WTC11 (cell line): ENCODE measurements around the gene MYH16. TPM values are rescaled to one million over a fixed set of nuclear protein-coding genes. Genes with fewer than 3 reads are reported as not detected.

ENCODE experiments used
- ATAC-seq: fragments of 200-7000 bp; cut with Tn5 transposase; 2 replicates; pipeline ENCODE4 v1.10.0; 2021; ENCODE audit warnings: mild to moderate bottlenecking, moderate library complexity
- CTCF ChIA-PET: fragments of 300-600 bp; sonication (Branson Sonifier 250); formaldehyde crosslinking; loops from one replicate; lab custom pipeline; 2021; ENCODE audit warnings: antibody characterized with exemption; lab: Charles Lee
- POLR2A ChIA-PET: fragments of 350-600 bp; sonication (Branson Sonifier 250); formaldehyde crosslinking; loops from one replicate; lab custom pipeline; 2021; ENCODE audit warnings: antibody characterized with exemption; lab: Charles Lee
- DNase-seq: peaks from one replicate; pipeline ENCODE4 v3.0.0; 2021; ENCODE audit warnings: low spot score
- H3K27ac Mint-ChIP-seq: 2 replicates; pipeline ENCODE4 v1.8.0; 2021; ENCODE audit warnings: mixed read lengths
- H3K27me3 Mint-ChIP-seq: 2 replicates; pipeline ENCODE4 v1.8.0; 2021; ENCODE audit warnings: low read depth, mild to moderate bottlenecking, moderate library complexity, mixed read lengths
- H3K36me3 Mint-ChIP-seq: 2 replicates; pipeline ENCODE4 v1.8.0; 2021; ENCODE audit warnings: mixed read lengths
- H3K4me1 Mint-ChIP-seq: 2 replicates; pipeline ENCODE4 v1.8.0; 2022; ENCODE audit warnings: mixed read lengths
- H3K4me3 Mint-ChIP-seq: 2 replicates; pipeline ENCODE4 v1.8.0; 2021; ENCODE audit warnings: mild to moderate bottlenecking, moderate library complexity, mixed read lengths
- H3K9me3 Mint-ChIP-seq: 2 replicates; pipeline ENCODE4 v1.8.0; 2021; ENCODE audit warnings: mixed read lengths
- ATF2 ChIP-seq: sonication (generic); formaldehyde crosslinking; IDR thresholded peaks from 2 replicates; pipeline ENCODE4 v1.8.1; 2022; ENCODE audit warnings: low read depth, missing genetic modification reagents, borderline replicate concordance
- CBFB ChIP-seq: sonication (generic); formaldehyde crosslinking; IDR thresholded peaks from 2 replicates; pipeline ENCODE4 v1.8.1; 2022; ENCODE audit warnings: mild to moderate bottlenecking, low read depth, missing genetic modification reagents
- CREB1 ChIP-seq: sonication (generic); formaldehyde crosslinking; IDR thresholded peaks from 2 replicates; pipeline ENCODE4 v1.8.0; 2023; ENCODE audit warnings: mild to moderate bottlenecking, missing genetic modification reagents
- CREM ChIP-seq: sonication (generic); formaldehyde crosslinking; IDR thresholded peaks from 2 replicates; pipeline ENCODE4 v1.8.1; 2022; ENCODE audit warnings: mild to moderate bottlenecking, missing genetic modification reagents, moderate library complexity
- EMX1 ChIP-seq: fragments of 250-450 bp; sonication (Bioruptor Pico); IDR thresholded peaks from 2 replicates; pipeline ENCODE4 v1.8.0; 2021; ENCODE audit warnings: mild to moderate bottlenecking
- ETV6 ChIP-seq: sonication (generic); formaldehyde crosslinking; IDR thresholded peaks from 2 replicates; pipeline ENCODE4 v1.8.1; 2022; ENCODE audit warnings: mild to moderate bottlenecking, missing genetic modification reagents
- HMGA2 ChIP-seq: fragments of 250-450 bp; sonication (Bioruptor Pico); IDR thresholded peaks from 2 replicates; pipeline ENCODE4 v1.4.0; 2021; ENCODE audit warnings: mild to moderate bottlenecking, moderate library complexity
- MXD4 ChIP-seq: fragments of 250-450 bp; sonication (Bioruptor Pico); IDR thresholded peaks from 2 replicates; pipeline ENCODE4 v1.8.0; 2021; ENCODE audit warnings: mild to moderate bottlenecking, moderate library complexity, borderline replicate concordance
- OVOL2 ChIP-seq: fragments of 250-450 bp; sonication (Bioruptor Pico); IDR thresholded peaks from 2 replicates; pipeline ENCODE4 v1.9.0; 2021; ENCODE audit warnings: mild to moderate bottlenecking, borderline replicate concordance
- PRRX2 ChIP-seq: fragments of 250-450 bp; sonication (Bioruptor Pico); IDR thresholded peaks from 2 replicates; pipeline ENCODE4 v1.8.0; 2021; ENCODE audit warnings: mild to moderate bottlenecking
- RORB ChIP-seq: fragments of 250-450 bp; sonication (Bioruptor Pico); IDR thresholded peaks from 2 replicates; pipeline ENCODE4 v1.9.0; 2021; ENCODE audit warnings: mild to moderate bottlenecking
- STAT6 ChIP-seq: sonication (generic); formaldehyde crosslinking; conservative IDR thresholded peaks from 2 replicates; pipeline ENCODE4 v1.8.1; 2023; ENCODE audit warnings: mild to moderate bottlenecking, low read depth, missing genetic modification reagents, moderate library complexity
- TEAD4 ChIP-seq: sonication (generic); formaldehyde crosslinking; IDR thresholded peaks from 2 replicates; pipeline ENCODE4 v1.8.0; 2022; ENCODE audit warnings: mild to moderate bottlenecking, missing genetic modification reagents
- ZNF263 ChIP-seq: sonication (generic); formaldehyde crosslinking; IDR thresholded peaks from 2 replicates; pipeline ENCODE4 v1.8.1; 2022; ENCODE audit warnings: low read depth, mild to moderate bottlenecking, moderate library complexity, missing genetic modification reagents
- ZNF317 ChIP-seq: sonication (generic); formaldehyde crosslinking; IDR thresholded peaks from 2 replicates; pipeline ENCODE4 v1.8.1; 2023; ENCODE audit warnings: low read depth, mild to moderate bottlenecking, moderate library complexity, missing genetic modification reagents, borderline replicate concordance
- ZNF396 ChIP-seq: fragments of 250-450 bp; sonication (Bioruptor Pico); IDR thresholded peaks from 2 replicates; pipeline ENCODE4 v1.8.0; 2021; ENCODE audit warnings: mild to moderate bottlenecking, moderate library complexity, borderline replicate concordance
- total RNA-seq: library from RNA; stranded (reverse); gene quantifications from 3 replicates; pipeline ENCODE4 v1.2.3, GENCODE V29; 2021
- TF ChIP-seq, protein P1 (sequence below): sonication (generic); formaldehyde crosslinking; conservative IDR thresholded peaks from 2 replicates; pipeline ENCODE4 v1.8.1; 2022; ENCODE audit warnings: mild to moderate bottlenecking, missing genetic modification reagents
- TF ChIP-seq, protein P2 (sequence below): sonication (generic); formaldehyde crosslinking; IDR thresholded peaks from 2 replicates; pipeline ENCODE4 v1.8.1; 2023; ENCODE audit warnings: mild to moderate bottlenecking, missing genetic modification reagents, moderate library complexity
- TF ChIP-seq, protein P3 (sequence below): sonication (generic); formaldehyde crosslinking; IDR thresholded peaks from 2 replicates; pipeline ENCODE4 v1.8.1; 2022; ENCODE audit warnings: mild to moderate bottlenecking, missing genetic modification reagents, moderate library complexity, borderline replicate concordance
- TF ChIP-seq, protein P4 (sequence below): sonication (generic); formaldehyde crosslinking; IDR thresholded peaks from 2 replicates; pipeline ENCODE4 v1.8.1; 2022; ENCODE audit warnings: low read depth, mild to moderate bottlenecking, moderate library complexity, missing genetic modification reagents, borderline replicate concordance

Gene MYH16
- total RNA-seq, 1 experiment from 2014 or later = not detected

DNA sequence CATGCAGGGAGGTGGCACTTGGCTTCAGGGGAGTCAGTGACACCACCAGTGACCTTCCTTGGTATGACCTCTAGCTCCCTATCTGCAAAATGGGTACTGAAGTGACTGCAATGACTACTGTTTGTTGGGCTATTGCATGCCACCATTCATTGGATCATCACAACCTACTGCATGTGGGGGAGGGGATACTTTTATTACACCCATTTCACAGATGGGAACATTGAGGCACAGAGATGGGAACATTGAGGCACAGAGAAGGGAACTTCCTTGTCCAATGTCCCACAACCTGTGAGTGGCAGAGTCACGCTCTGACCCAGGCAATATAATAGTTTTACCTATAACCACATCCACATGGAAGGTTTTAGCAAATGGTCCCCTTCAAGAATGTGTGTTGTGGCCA, 12.2 kb upstream of the MYH16 start:
- Mint-ChIP-seq H3K27me3 (no peaks in the 10 kb centered on the region; the same call in none of the 2 replicates), H3K36me3 (no peaks in the 10 kb centered on the region), H3K4me3 (no peak overlapping the region), H3K9me3 (no peaks in the 10 kb centered on the region), H3K27ac (no peak overlapping the region), H3K4me1 (no peaks in the 10 kb centered on the region)
- ATAC-seq = no peak
- TF ChIP-seq, protein P1, sequence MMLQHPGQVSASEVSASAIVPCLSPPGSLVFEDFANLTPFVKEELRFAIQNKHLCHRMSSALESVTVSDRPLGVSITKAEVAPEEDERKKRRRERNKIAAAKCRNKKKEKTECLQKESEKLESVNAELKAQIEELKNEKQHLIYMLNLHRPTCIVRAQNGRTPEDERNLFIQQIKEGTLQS = no peak
- TF ChIP-seq, protein P2, sequence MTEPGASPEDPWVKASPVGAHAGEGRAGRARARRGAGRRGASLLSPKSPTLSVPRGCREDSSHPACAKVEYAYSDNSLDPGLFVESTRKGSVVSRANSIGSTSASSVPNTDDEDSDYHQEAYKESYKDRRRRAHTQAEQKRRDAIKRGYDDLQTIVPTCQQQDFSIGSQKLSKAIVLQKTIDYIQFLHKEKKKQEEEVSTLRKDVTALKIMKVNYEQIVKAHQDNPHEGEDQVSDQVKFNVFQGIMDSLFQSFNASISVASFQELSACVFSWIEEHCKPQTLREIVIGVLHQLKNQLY (CRISPR knock-in tag) = no peak
- TF ChIP-seq HMGA2 (CRISPR knock-in tag) = no peak
- DNase-seq = no peak
- ChIA-PET CTCF (no interaction called here), POLR2A (no interaction called here)

GRCh38 chr7:99261646-99262045, 11.0 kb upstream of the MYH16 start:
- CTCF ChIA-PET = no interaction called here
- no peak overlapping the region for H3K27ac Mint-ChIP-seq
- no peak overlapping the region for H3K4me3 Mint-ChIP-seq
- H3K4me1 Mint-ChIP-seq = no peaks in the 10 kb centered on the region
- no peak for ATAC-seq
- no peak for TF ChIP-seq CBFB
- no peaks in the 10 kb centered on the region; the same call in none of the 2 replicates for H3K27me3 Mint-ChIP-seq
- DNase-seq = no peak
- no peaks in the 10 kb centered on the region for H3K36me3 Mint-ChIP-seq
- no peaks in the 10 kb centered on the region for H3K9me3 Mint-ChIP-seq
- POLR2A ChIA-PET = no interaction called here

- no peak for ATAC-seq
- H3K4me1 Mint-ChIP-seq = no peaks in the 10 kb centered on the region
- no peak overlapping the region for H3K4me3 Mint-ChIP-seq
- POLR2A ChIA-PET = no interaction called here
- no peaks in the 10 kb centered on the region for H3K9me3 Mint-ChIP-seq
- H3K36me3 Mint-ChIP-seq = no peaks in the 10 kb centered on the region
- DNase-seq = no peak
- CTCF ChIA-PET = interaction anchor here (0.6 kb wide), 1 partner anchor 118 kb away, joined by 3 read pairs; no protein-coding TSS in a partner anchor
- no peaks in the 10 kb centered on the region; the same call in none of the 2 replicates for H3K27me3 Mint-ChIP-seq
- TF ChIP-seq MXD4 (CRISPR knock-in tag) (no peak), ETV6 (CRISPR knock-in tag) (no peak)
- TF ChIP-seq, protein P3, sequence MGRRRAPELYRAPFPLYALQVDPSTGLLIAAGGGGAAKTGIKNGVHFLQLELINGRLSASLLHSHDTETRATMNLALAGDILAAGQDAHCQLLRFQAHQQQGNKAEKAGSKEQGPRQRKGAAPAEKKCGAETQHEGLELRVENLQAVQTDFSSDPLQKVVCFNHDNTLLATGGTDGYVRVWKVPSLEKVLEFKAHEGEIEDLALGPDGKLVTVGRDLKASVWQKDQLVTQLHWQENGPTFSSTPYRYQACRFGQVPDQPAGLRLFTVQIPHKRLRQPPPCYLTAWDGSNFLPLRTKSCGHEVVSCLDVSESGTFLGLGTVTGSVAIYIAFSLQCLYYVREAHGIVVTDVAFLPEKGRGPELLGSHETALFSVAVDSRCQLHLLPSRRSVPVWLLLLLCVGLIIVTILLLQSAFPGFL (CRISPR knock-in tag) = no peak
- TF ChIP-seq, protein P2 (CRISPR knock-in tag) = no peak
- TF ChIP-seq, all 79 proteins: peak for 0
- no peak overlapping the region for H3K27ac Mint-ChIP-seq
Observed at GRCh38 chr7:99265848-99266480, 6.7 kb upstream of the MYH16 start.

DNA sequence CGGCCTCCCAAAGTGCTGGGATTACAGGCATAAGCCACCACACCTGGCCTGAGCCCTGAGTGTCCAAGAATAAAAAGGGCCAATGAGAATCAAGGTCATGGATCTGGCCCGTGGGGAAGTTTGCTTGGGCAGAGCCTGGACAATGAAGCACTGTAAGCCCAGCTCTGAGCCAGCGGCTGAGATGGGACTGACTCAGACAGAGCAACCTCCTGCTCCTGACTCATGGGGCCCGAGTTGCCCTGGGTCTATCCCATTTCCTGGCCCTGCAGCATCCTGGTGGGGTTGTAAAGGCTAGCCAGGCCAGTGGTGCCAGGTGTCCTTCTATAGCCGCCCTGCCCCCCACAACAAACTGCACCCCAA, 5.2 kb upstream of the MYH16 start:
- CTCF ChIA-PET = interaction anchor here (1.1 kb wide), 1 partner anchor 926 kb away, joined by 5 read pairs; no protein-coding TSS in a partner anchor
- Mint-ChIP-seq H3K9me3 (no peaks in the 10 kb centered on the region), H3K36me3 (no peaks in the 10 kb centered on the region), H3K4me3 (no peak overlapping the region), H3K27ac (no peak overlapping the region), H3K27me3 (no peaks in the 10 kb centered on the region; the same call in none of the 2 replicates), H3K4me1 (no peaks in the 10 kb centered on the region)
- POLR2A ChIA-PET = no interaction called here
- DNase-seq = no peak
- ATAC-seq = no peak
- TF ChIP-seq ZNF396 (CRISPR knock-in tag) (no peak), RORB (CRISPR knock-in tag) (no peak), CREM (no peak), PRRX2 (CRISPR knock-in tag) (no peak), CREB1 (CRISPR knock-in tag) (no peak), ATF2 (CRISPR knock-in tag) (no peak), STAT6 (CRISPR knock-in tag) (no peak), EMX1 (CRISPR knock-in tag) (no peak), TEAD4 (CRISPR knock-in tag) (no peak), ZNF317 (CRISPR knock-in tag) (no peak), OVOL2 (no peak), ZNF263 (no peak)
- TF ChIP-seq, protein P1 = no peak
- TF ChIP-seq, protein P4, sequence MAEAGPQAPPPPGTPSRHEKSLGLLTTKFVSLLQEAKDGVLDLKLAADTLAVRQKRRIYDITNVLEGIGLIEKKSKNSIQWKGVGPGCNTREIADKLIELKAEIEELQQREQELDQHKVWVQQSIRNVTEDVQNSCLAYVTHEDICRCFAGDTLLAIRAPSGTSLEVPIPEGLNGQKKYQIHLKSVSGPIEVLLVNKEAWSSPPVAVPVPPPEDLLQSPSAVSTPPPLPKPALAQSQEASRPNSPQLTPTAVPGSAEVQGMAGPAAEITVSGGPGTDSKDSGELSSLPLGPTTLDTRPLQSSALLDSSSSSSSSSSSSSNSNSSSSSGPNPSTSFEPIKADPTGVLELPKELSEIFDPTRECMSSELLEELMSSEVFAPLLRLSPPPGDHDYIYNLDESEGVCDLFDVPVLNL (CRISPR knock-in tag) = no peak
